Loucy (cell line): ENCODE results near the gene KIF4A.
"Not testable (repeated sequence)": the region's sequence is repeated elsewhere in the genome, so short reads cannot be mapped to it uniquely, and the experiment has no call there.

ENCODE experiments used
- H2AFZ ChIP-seq: fragments of 200-600 bp; sonication (generic); 2 replicates; pipeline ENCODE4 v1.6.0; 2016; ENCODE audit warnings: antibody characterized with exemption, mild to moderate bottlenecking, low read length, moderate library complexity
- H3F3A ChIP-seq: fragments of 200-600 bp; 2 replicates; pipeline ENCODE4 v1.6.0; 2016; ENCODE audit warnings: antibody characterized with exemption, low read depth, mild to moderate bottlenecking
- H3K27me3 ChIP-seq: fragments of 200-600 bp; sonication (generic); 2 replicates; pipeline ENCODE4 v1.6.1; 2014; ENCODE audit warnings: low read length, mild to moderate bottlenecking; ENCODE audit not compliant: insufficient read depth, poor library complexity, severe bottlenecking
- H3K36me3 ChIP-seq: fragments of 200-600 bp; sonication (generic); 2 replicates; pipeline ENCODE4 v1.6.1; 2016; ENCODE audit warnings: low read length; ENCODE audit not compliant: insufficient read depth
- H3K4me1 ChIP-seq: fragments of 200-600 bp; sonication (generic); 2 replicates; pipeline ENCODE4 v1.5.1; 2014; ENCODE audit warnings: low read length, mild to moderate bottlenecking; ENCODE audit not compliant: insufficient read depth, poor library complexity, severe bottlenecking
- H3K4me2 ChIP-seq: fragments of 200-600 bp; sonication (generic); 2 replicates; pipeline ENCODE4 v1.6.0; 2014; ENCODE audit warnings: antibody characterized with exemption, low read length, low read depth, mild to moderate bottlenecking; ENCODE audit not compliant: poor library complexity, severe bottlenecking
- H3K4me3 ChIP-seq: fragments of 200-600 bp; sonication (generic); 2 replicates; pipeline ENCODE4 v1.5.1; 2014; ENCODE audit warnings: low read length, mild to moderate bottlenecking, mixed read lengths; ENCODE audit not compliant: poor library complexity, severe bottlenecking
- H3K79me2 ChIP-seq: fragments of 200-600 bp; sonication (generic); 2 replicates; pipeline ENCODE4 v1.6.1; 2014; ENCODE audit warnings: low read length; ENCODE audit not compliant: insufficient read depth
- H3K9ac ChIP-seq: fragments of 200-600 bp; sonication (generic); 2 replicates; pipeline ENCODE4 v1.6.0; 2014; ENCODE audit warnings: mild to moderate bottlenecking, low read depth, low read length, moderate library complexity; ENCODE audit not compliant: poor library complexity, severe bottlenecking
- H3K9me2 ChIP-seq: fragments of 200-600 bp; sonication (generic); replicated peaks from 2 replicates; pipeline ENCODE4 v1.6.1; 2016; ENCODE audit warnings: low read depth, low read length, mixed read lengths
- H3K9me3 ChIP-seq: fragments of 200-600 bp; sonication (generic); 2 replicates; pipeline ENCODE4 v1.6.1; 2014; ENCODE audit warnings: mild to moderate bottlenecking, antibody characterized with exemption, low read length, low read depth; ENCODE audit not compliant: insufficient read depth
- H4K20me1 ChIP-seq: fragments of 200-600 bp; sonication (generic); 2 replicates; pipeline ENCODE4 v1.6.0; 2014; ENCODE audit warnings: antibody characterized with exemption, low read length, mild to moderate bottlenecking; ENCODE audit not compliant: insufficient read depth, poor library complexity, severe bottlenecking
- CTCF ChIP-seq: fragments of 200-600 bp; sonication (generic); conservative IDR thresholded peaks from 2 replicates; pipeline ENCODE4 v1.5.1; 2014; ENCODE audit warnings: mild to moderate bottlenecking, antibody characterized with exemption, low read length
- EZH2phosphoT487 ChIP-seq: fragments of 200-600 bp; IDR thresholded peaks from 2 replicates; pipeline ENCODE4 v1.6.1; 2018; ENCODE audit warnings: antibody characterized with exemption, mild to moderate bottlenecking, moderate library complexity, borderline replicate concordance

The KIF4A gene

GRCh38 chrX:70264784-70265183 lies 25.1 kb upstream of the KIF4A start:
- Histone ChIP-seq H3K27me3 (no peaks in the 10 kb centered on the region), H3K79me2 (no peaks in the 10 kb centered on the region), H3K4me1 (no peaks in the 10 kb centered on the region), H3K9me2 (no peaks in the 10 kb centered on the region), H3K4me3 (no peak overlapping the region), H3K9ac (no peak overlapping the region), H3K9me3 (no peaks in the 10 kb centered on the region), H3K36me3 (no peaks in the 10 kb centered on the region), H4K20me1 (no peaks in the 10 kb centered on the region), H3F3A (no peaks in the 10 kb centered on the region), H3K4me2 (no peak overlapping the region), H2AFZ (no peak overlapping the region)
- TF ChIP-seq CTCF: no peak
- TF ChIP-seq EZH2phosphoT487: no peak

GRCh38 chrX:70268034-70268433 lies 21.9 kb upstream of the KIF4A start, which contains the start of gene ARR3:
Gene ARR3 (plus strand): TSS chrX:70268334. CDS start chrX:70269386, 1,052 bp downstream.
- Histone ChIP-seq H3K9me3 (no peaks in the 10 kb centered on the region), H3K4me3 (no peak within 1 kb of the TSS), H3K27me3 (no peaks in the 10 kb centered on the region), H3F3A (no peaks in the 10 kb centered on the region), H3K79me2 (no peaks in the 10 kb centered on the region), H3K9me2 (no peaks in the 10 kb centered on the region), H3K36me3 (no peaks in the 10 kb centered on the region), H3K4me2 (no peak within 1 kb of the TSS), H2AFZ (no peak within 1 kb of the TSS), H3K4me1 (no peaks in the 10 kb centered on the region), H4K20me1 (no peaks in the 10 kb centered on the region), H3K9ac (no peak within 1 kb of the TSS)
- TF ChIP-seq EZH2phosphoT487: no peak
- no peak for TF ChIP-seq CTCF

- H2AFZ ChIP-seq, H3K9ac ChIP-seq, H3K27me3 ChIP-seq, H3K36me3 ChIP-seq, H3F3A ChIP-seq, H3K9me2 ChIP-seq, H3K4me2 ChIP-seq, H3K4me1 ChIP-seq, H3K4me3 ChIP-seq, H4K20me1 ChIP-seq, H3K9me3 ChIP-seq, H3K79me2 ChIP-seq: not testable (repeated sequence)
Observed at GRCh38 chrX:70274029-70274428, 15.9 kb upstream of the KIF4A start.

GRCh38 chrX:70279081-70279480 lies 10.8 kb upstream of the KIF4A start:
- H3F3A ChIP-seq: no peaks in the 10 kb centered on the region

More at GRCh38 chrX:70279081-70279480, 10.8 kb upstream of the KIF4A start:
- Histone ChIP-seq H3K9ac (no peak overlapping the region), H4K20me1 (no peaks in the 10 kb centered on the region), H3K4me2 (no peak overlapping the region), H3K4me3 (no peak overlapping the region), H3K27me3 (no peaks in the 10 kb centered on the region), H3K9me2 (no peaks in the 10 kb centered on the region), H3K9me3 (no peaks in the 10 kb centered on the region), H3K36me3 (no peaks in the 10 kb centered on the region), H3K79me2 (no peaks in the 10 kb centered on the region), H3K4me1 (no peaks in the 10 kb centered on the region), H2AFZ (no peak overlapping the region)
- TF ChIP-seq CTCF: no peak
- TF ChIP-seq EZH2phosphoT487: no peak
